Measurements from ENCODE around the gene NPFF. TPM values are rescaled to one million over a fixed set of nuclear protein-coding genes. Genes with fewer than 3 reads are reported as not detected.

Gene NPFF
- total and polyA plus RNA-seq, 4 donors = not detected

DNA sequence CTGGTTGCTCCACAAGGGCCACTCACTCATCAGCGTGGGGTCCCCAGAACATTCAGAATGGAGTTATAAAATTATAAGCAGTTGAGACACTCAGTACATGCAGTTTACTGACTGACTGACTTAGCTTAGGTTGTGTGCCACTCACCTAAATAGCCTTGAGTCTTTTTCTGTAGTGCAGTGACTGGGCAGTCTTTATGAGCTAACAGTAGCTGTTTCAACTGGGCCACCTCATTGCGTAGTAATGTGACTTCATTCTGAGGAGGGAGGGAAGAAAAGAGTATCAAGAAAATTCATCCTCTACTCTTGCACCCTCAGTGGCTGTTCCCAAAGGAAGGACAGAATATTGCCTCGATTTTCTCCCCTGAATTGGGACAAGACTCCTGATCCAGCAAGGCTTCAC is 15.8 kb upstream of the NPFF start:
- no peaks in the 10 kb centered on the region for H3K9me3 ChIP-seq (ENCODE audit: control insufficient read depth in 4 of 4, low read length in 3 of 4)
- no peak overlapping the region for H3K9ac ChIP-seq (ENCODE audit: low read depth in 1 of 2, low read length in 2 of 2)
- no peak overlapping the region for H3K27ac ChIP-seq (ENCODE audit: low read depth in 1 of 2, low read length in 2 of 2)
- TF ChIP-seq HNF4G (IDR thresholded peaks at IDR 0.05) = no peak
- TF ChIP-seq, protein P1, sequence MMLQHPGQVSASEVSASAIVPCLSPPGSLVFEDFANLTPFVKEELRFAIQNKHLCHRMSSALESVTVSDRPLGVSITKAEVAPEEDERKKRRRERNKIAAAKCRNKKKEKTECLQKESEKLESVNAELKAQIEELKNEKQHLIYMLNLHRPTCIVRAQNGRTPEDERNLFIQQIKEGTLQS (IDR thresholded peaks at IDR 0.05) = no peak
- no peak for TF ChIP-seq RAD21 (IDR thresholded peaks at IDR 0.05)
- TF ChIP-seq RXRA (IDR thresholded peaks at IDR 0.05) = no peak
- no peak for TF ChIP-seq YY1 (IDR thresholded peaks at IDR 0.05)
- no peak for TF ChIP-seq HNF4A (conservative IDR thresholded peaks at IDR 0.05)
- no peak for TF ChIP-seq FOXA2 (IDR thresholded peaks at IDR 0.05)
- no peak for TF ChIP-seq FOXA1 (IDR thresholded peaks at IDR 0.05)
- TF ChIP-seq, protein P2, sequence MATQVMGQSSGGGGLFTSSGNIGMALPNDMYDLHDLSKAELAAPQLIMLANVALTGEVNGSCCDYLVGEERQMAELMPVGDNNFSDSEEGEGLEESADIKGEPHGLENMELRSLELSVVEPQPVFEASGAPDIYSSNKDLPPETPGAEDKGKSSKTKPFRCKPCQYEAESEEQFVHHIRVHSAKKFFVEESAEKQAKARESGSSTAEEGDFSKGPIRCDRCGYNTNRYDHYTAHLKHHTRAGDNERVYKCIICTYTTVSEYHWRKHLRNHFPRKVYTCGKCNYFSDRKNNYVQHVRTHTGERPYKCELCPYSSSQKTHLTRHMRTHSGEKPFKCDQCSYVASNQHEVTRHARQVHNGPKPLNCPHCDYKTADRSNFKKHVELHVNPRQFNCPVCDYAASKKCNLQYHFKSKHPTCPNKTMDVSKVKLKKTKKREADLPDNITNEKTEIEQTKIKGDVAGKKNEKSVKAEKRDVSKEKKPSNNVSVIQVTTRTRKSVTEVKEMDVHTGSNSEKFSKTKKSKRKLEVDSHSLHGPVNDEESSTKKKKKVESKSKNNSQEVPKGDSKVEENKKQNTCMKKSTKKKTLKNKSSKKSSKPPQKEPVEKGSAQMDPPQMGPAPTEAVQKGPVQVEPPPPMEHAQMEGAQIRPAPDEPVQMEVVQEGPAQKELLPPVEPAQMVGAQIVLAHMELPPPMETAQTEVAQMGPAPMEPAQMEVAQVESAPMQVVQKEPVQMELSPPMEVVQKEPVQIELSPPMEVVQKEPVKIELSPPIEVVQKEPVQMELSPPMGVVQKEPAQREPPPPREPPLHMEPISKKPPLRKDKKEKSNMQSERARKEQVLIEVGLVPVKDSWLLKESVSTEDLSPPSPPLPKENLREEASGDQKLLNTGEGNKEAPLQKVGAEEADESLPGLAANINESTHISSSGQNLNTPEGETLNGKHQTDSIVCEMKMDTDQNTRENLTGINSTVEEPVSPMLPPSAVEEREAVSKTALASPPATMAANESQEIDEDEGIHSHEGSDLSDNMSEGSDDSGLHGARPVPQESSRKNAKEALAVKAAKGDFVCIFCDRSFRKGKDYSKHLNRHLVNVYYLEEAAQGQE (IDR thresholded peaks at IDR 0.05) = no peak
- TF ChIP-seq, protein P3, sequence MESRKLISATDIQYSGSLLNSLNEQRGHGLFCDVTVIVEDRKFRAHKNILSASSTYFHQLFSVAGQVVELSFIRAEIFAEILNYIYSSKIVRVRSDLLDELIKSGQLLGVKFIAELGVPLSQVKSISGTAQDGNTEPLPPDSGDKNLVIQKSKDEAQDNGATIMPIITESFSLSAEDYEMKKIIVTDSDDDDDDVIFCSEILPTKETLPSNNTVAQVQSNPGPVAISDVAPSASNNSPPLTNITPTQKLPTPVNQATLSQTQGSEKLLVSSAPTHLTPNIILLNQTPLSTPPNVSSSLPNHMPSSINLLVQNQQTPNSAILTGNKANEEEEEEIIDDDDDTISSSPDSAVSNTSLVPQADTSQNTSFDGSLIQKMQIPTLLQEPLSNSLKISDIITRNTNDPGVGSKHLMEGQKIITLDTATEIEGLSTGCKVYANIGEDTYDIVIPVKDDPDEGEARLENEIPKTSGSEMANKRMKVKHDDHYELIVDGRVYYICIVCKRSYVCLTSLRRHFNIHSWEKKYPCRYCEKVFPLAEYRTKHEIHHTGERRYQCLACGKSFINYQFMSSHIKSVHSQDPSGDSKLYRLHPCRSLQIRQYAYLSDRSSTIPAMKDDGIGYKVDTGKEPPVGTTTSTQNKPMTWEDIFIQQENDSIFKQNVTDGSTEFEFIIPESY (IDR thresholded peaks at IDR 0.05) = no peak
- TF ChIP-seq, protein P4, sequence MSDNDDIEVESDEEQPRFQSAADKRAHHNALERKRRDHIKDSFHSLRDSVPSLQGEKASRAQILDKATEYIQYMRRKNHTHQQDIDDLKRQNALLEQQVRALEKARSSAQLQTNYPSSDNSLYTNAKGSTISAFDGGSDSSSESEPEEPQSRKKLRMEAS (IDR thresholded peaks at IDR 0.05) = no peak
- TF ChIP-seq TAF1 (conservative IDR thresholded peaks at IDR 0.05) = no peak
- no peak for TF ChIP-seq NR2F2 (IDR thresholded peaks at IDR 0.05)
- no peak for TF ChIP-seq JUND (IDR thresholded peaks at IDR 0.05)
- no peak for TF ChIP-seq SP1 (IDR thresholded peaks at IDR 0.05)
- TF ChIP-seq, protein P5, sequence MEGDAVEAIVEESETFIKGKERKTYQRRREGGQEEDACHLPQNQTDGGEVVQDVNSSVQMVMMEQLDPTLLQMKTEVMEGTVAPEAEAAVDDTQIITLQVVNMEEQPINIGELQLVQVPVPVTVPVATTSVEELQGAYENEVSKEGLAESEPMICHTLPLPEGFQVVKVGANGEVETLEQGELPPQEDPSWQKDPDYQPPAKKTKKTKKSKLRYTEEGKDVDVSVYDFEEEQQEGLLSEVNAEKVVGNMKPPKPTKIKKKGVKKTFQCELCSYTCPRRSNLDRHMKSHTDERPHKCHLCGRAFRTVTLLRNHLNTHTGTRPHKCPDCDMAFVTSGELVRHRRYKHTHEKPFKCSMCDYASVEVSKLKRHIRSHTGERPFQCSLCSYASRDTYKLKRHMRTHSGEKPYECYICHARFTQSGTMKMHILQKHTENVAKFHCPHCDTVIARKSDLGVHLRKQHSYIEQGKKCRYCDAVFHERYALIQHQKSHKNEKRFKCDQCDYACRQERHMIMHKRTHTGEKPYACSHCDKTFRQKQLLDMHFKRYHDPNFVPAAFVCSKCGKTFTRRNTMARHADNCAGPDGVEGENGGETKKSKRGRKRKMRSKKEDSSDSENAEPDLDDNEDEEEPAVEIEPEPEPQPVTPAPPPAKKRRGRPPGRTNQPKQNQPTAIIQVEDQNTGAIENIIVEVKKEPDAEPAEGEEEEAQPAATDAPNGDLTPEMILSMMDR (IDR thresholded peaks at IDR 0.05; ENCODE audit: low read depth, low read length, missing input control) = no peak
- TF ChIP-seq GABPA (IDR thresholded peaks at IDR 0.05 in 1 of 2, conservative IDR thresholded peaks at IDR 0.05 in 1 of 2) = no peak
- no peak for TF ChIP-seq EGR1 (IDR thresholded peaks at IDR 0.05; ENCODE audit: low read depth in 2 of 2)
- H3K4me3 ChIP-seq (ENCODE audit: low read depth in 1 of 3, low read length in 3 of 3) = no peak overlapping the region
- H3K36me3 ChIP-seq (ENCODE audit: control insufficient read depth in 4 of 4, insufficient read depth in 3 of 4, low read depth in 1 of 4, low read length in 3 of 4) = peaks cover 13 to 71% (median 50%) of the 10 kb centered on the region in 4 donors
- WGBS = 96% methylated on average over 3 of the region's 3 CpGs
- no peak for DNase-seq (ENCODE audit: low spot score)
- no peaks in the 10 kb centered on the region for H3K4me1 ChIP-seq (ENCODE audit: control insufficient read depth in 4 of 4, insufficient read depth in 4 of 4, low read length in 3 of 4)
- no peaks in the 10 kb centered on the region for H3K27me3 ChIP-seq (ENCODE audit: control insufficient read depth in 4 of 4, insufficient read depth in 4 of 4, low read length in 3 of 4)

Measured in liver (tissue), 9 donors.